Measurements from ENCODE around the gene RNF32. TPM values are rescaled to one million over a fixed set of nuclear protein-coding genes. Genes with fewer than 3 reads are reported as not detected.

The RNF32 gene
- total and polyA plus RNA-seq, 2 of the 13 experiments (the other 11 are each of a cell fraction or from before 2014, with no cell fraction given): not detected

GRCh38 chr7:156642306-156643045 is 1.9 kb downstream of the RNF32 start:
- no peaks in the 10 kb centered on the region for H3K36me3 ChIP-seq (replicated peaks in 1 of 2; ENCODE audit: control insufficient read depth in 1 of 2, insufficient read depth in 2 of 2, low read length in 2 of 2)
- no TSS peak for BruUV-seq (replicated peaks)
- FAIRE-seq: no peak
- no peak overlapping the region for H3K9ac ChIP-seq (ENCODE audit: insufficient read depth, low read depth, low read length)
- in situ Hi-C loops (cut with HindIII; ENCODE audit: extremely low pct_ligation_motif_present, low pct_unique_long_range_greater_than_20kb): loop anchor here (25.0 kb wide), 1 partner anchor 830 kb away; the partner anchor contains the start of gene SHH
- ATAC-seq: no peak
- H3K27ac ChIP-seq (ENCODE audit: extremely low read length, insufficient read depth, low read length): no peak overlapping the region
- no peaks in the 10 kb centered on the region for H3K4me1 ChIP-seq (ENCODE audit: insufficient read depth, low read length)
- H3K79me2 ChIP-seq (ENCODE audit: insufficient read depth, low read length): no peaks in the 10 kb centered on the region
- no peak overlapping the region for H2AFZ ChIP-seq (ENCODE audit: low read length)
- H3K4me3 ChIP-seq (replicated peaks in 1 of 3; ENCODE audit: insufficient read depth in 1 of 3, low read depth in 2 of 3, low read length in 3 of 3): no peak overlapping the region
- intact Hi-C loops (cut with micrococcal nuclease; ENCODE audit: unreplicated experiment): no loop called here
- ChIA-PET POLR2A (no interaction called here), CTCF (ENCODE audit: low intra/inter-chr PET ratio, low total read pairs) (no interaction called here)
- no peak for DNase-seq (ENCODE audit: low spot score)
- no peaks in the 10 kb centered on the region for H3K9me3 ChIP-seq (ENCODE audit: low read length)
- no peaks in the 10 kb centered on the region for H4K20me1 ChIP-seq (ENCODE audit: insufficient read depth, low read length)
- WGBS (ENCODE audit: low lambda C conversion rate): 80% methylated on average over 13 of the region's 13 CpGs
- no peak overlapping the region for H3K4me2 ChIP-seq (ENCODE audit: low read depth, low read length)
- H3K27me3 ChIP-seq (ENCODE audit: control insufficient read depth in 1 of 2, insufficient read depth in 2 of 2, low read length in 2 of 2): no peaks in the 10 kb centered on the region
- no peak for TF ChIP-seq ZNF281 (CRISPR knock-in tag; IDR thresholded peaks at IDR 0.05; ENCODE audit: borderline replicate concordance)
- TF ChIP-seq ZBTB10 (CRISPR knock-in tag; IDR thresholded peaks at IDR 0.05; ENCODE audit: borderline replicate concordance): no peak
- no peak for TF ChIP-seq E2F1 (CRISPR knock-in tag; IDR thresholded peaks at IDR 0.05)
- no peak for TF ChIP-seq ZBTB8A (CRISPR knock-in tag; IDR thresholded peaks at IDR 0.05; ENCODE audit: borderline replicate concordance, low read depth)
- peak; percentile 37 for TF ChIP-seq CTCF (CRISPR knock-in tag; IDR thresholded peaks at IDR 0.05)
- TF ChIP-seq ZNF562 (CRISPR knock-in tag; IDR thresholded peaks at IDR 0.05; ENCODE audit: borderline replicate concordance): no peak
- 0 out of 2 replicates have a peak, but pooled peaks have one; percentile 19 for TF ChIP-seq ZNF687 (CRISPR knock-in tag; IDR thresholded peaks at IDR 0.05)
- TF ChIP-seq STAG1 (CRISPR knock-in tag; IDR thresholded peaks at IDR 0.05): peak; percentile 56
- no peak for TF ChIP-seq BCL6 (CRISPR knock-in tag; IDR thresholded peaks at IDR 0.05)

All from HepG2 (cell line).